ENCODE data around the gene USP30. TPM values are rescaled to one million over a fixed set of nuclear protein-coding genes. Genes with fewer than 3 reads are reported as not detected.
A peak's percentile ranks its signal among the peaks of the same experiment; 100 is the strongest.

The USP30 gene
- total RNA-seq (2013; cell fraction: nucleolus; rRNA removed) = 15.6 and 18.6 TPM in 2 replicates
- total RNA-seq (2014; rRNA removed) (4.5 and 5.5 TPM in 2 replicates), total RNA-seq (2014; rRNA removed; fragmentation: Illumina TruSeq; extraction: Trizol) (2.8 and 3.4 TPM in 2 replicates), total RNA-seq (2021) (6.6 and 7.2 TPM in 2 replicates), polyA plus RNA-seq (2011; rRNA removed) (15.5 and 16.2 TPM in 2 replicates), polyA plus RNA-seq (2014; fragmentation: Illumina TruSeq; extraction: Trizol) (6.3 and 7.4 TPM in 2 replicates), polyA plus RNA-seq (2014; fragmentation: Nextera tagmentation; extraction: Ambion mirVana) (1 to 10 TPM; 2.1 to 3.0 TPM), polyA plus RNA-seq (2014; rRNA removed) (6.0 and 7.2 TPM in 2 replicates), polyA plus RNA-seq (2016; fragmentation: Nextera tagmentation; extraction: Ambion mirVana) (1 to 10 TPM; 6.5 to 7.7 TPM), polyA minus RNA-seq (2011; rRNA and poly(A)+ RNA removed) (26.6 and 28.8 TPM in 2 replicates), Bru-seq, nascent RNA (percentile 57 among the genes with signal in this experiment), BruChase-seq, experiment 1, labeled RNA remaining after a 6-hour chase (percentile 56 among the genes with signal in this experiment), BruChase-seq, experiment 2, labeled RNA remaining after a 2-hour chase (percentile 58 among the genes with signal in this experiment)
- polyA plus RNA-seq (2011; ENCODE audit: low read depth) = 3.9 TPM
- polyA plus RNA-seq (2011; cell fraction: cytosol; rRNA removed) = 14.7 and 15.1 TPM in 2 replicates
- 16.3 and 24.8 TPM in 2 replicates for polyA plus RNA-seq (2011; cell fraction: nucleus; rRNA removed)
- polyA plus RNA-seq (2012) = 4.6 and 4.7 TPM in 2 replicates
- polyA minus RNA-seq (2011; cell fraction: cytosol; rRNA and poly(A)+ RNA removed) = 6.3 and 12.2 TPM in 2 replicates
- polyA minus RNA-seq (2011; cell fraction: nucleus; rRNA and poly(A)+ RNA removed) = 4.4 and 7.0 TPM in 2 replicates
- long read RNA-seq, experiment 1, partial matches to known transcripts = 1 of 4 reads
- long read RNA-seq, experiment 1, other reads (novel, unspliced or antisense) = 2 of 4 reads
- long read RNA-seq, experiment 2, partial matches to known transcripts = 3 of 4 reads
- long read RNA-seq, experiment 2, other reads (novel, unspliced or antisense) = 0 of 4 reads

GRCh38 chr12:109052414-109053323 is at the start of gene USP30:
TSS of gene USP30 (plus strand) at chr12:109052576. CDS start at chr12:109052679, 103 bp downstream.
- Histone ChIP-seq H3K4me2 (ENCODE audit: control insufficient read depth, insufficient read depth) (peak within 1 kb of the TSS; percentile 94), H3K9ac (ENCODE audit: control insufficient read depth, insufficient read depth, low read length) (peak within 1 kb of the TSS; percentile 72), H3K27ac (ENCODE audit: control insufficient read depth, insufficient read depth) (peak within 1 kb of the TSS; percentile 89), H3K9me3 (replicated peaks; ENCODE audit: control insufficient read depth, insufficient read depth, low read length) (no peaks in the 10 kb centered on the region), H2AFZ (ENCODE audit: control insufficient read depth, low read depth, low read length) (peak within 1 kb of the TSS; percentile 83), H4K20me1 (ENCODE audit: control insufficient read depth, insufficient read depth) (no peaks in the 10 kb centered on the region), H3K4me1 (ENCODE audit: control insufficient read depth, insufficient read depth, low read length) (peaks cover 8% of the 10 kb centered on the region; the same call in 1 of the 2 replicates), H3K79me2 (ENCODE audit: control insufficient read depth, insufficient read depth, low read length) (peaks cover 14% of the 10 kb centered on the region), H3K4me3 (peak within 1 kb of the TSS; percentile 83), H3K27me3 (replicated peaks in 1 of 2; ENCODE audit: control insufficient read depth in 2 of 2, insufficient read depth in 2 of 2, low read length in 1 of 2) (no peaks in the 10 kb centered on the region), H3K36me3 (ENCODE audit: control insufficient read depth in 2 of 2, insufficient read depth in 2 of 2, low read length in 1 of 2) (no peaks in the 10 kb centered on the region)
- peak; percentile 38 for FAIRE-seq
- CTCF ChIA-PET = interaction anchor here (4.0 kb wide), 1 partner anchor 40 kb away, joined by 33 read pairs; the partner anchor contains the start of gene ALKBH2
- intact Hi-C loops (cut with micrococcal nuclease; ENCODE audit: unreplicated experiment) (no loop called here), in situ Hi-C loops (cut with MboI) (no loop called here)
- ATAC-seq = peak; percentile 84
- SMC1A ChIA-PET (ENCODE audit: uncharacterized antibody, unreplicated experiment) = interaction anchor here (0.8 to 2.1 kb wide), 4 partner anchors 9 to 388 kb away, joined by 3 to 5 read pairs (median 3); no protein-coding TSS in a partner anchor
- peak; percentile 45 for DNase-seq (ENCODE audit: low read depth, low spot score)
- 2% methylated on average over 51 of the region's 61 CpGs for WGBS (ENCODE audit: insufficient coverage, insufficient replicate concordance, low lambda C conversion rate, missing lambda C conversion rate)
- BruUV-seq (replicated peaks) = no TSS peak
- POLR2A ChIA-PET = interaction anchor here (0.6 to 1.5 kb wide), 2 partner anchors 195 to 388 kb away, joined by 3 to 4 read pairs; partner anchors contain the start of gene SSH1
- RAD21 ChIA-PET (ENCODE audit: unreplicated experiment) = interaction anchor here (0.7 to 1.3 kb wide), 2 partner anchors 17 to 195 kb away, joined by 3 read pairs; partner anchors contain the start of gene SSH1
- TF ChIP-seq ZNF274 (IDR thresholded peaks at IDR 0.05; ENCODE audit: insufficient read depth, insufficient read length) (no peak), SMC3 (IDR thresholded peaks at IDR 0.05; ENCODE audit: borderline replicate concordance, low read length) (no peak), PAX5 (IDR thresholded peaks at IDR 0.05; ENCODE audit: borderline replicate concordance, low read depth, low read length) (peak; percentile 44; the same call in 1 of the 2 replicates), RCOR1 (conservative IDR thresholded peaks at IDR 0.05; ENCODE audit: low read depth, low read length) (0 out of 2 replicates have a peak, but pooled peaks have one; percentile 22), CHD1 (IDR thresholded peaks at IDR 0.05; ENCODE audit: low read depth, low read length) (no peak), MEF2A (IDR thresholded peaks at IDR 0.05; ENCODE audit: insufficient read depth, low read depth, low read length) (peak; percentile 88), RB1 (IDR thresholded peaks at IDR 0.05; ENCODE audit: borderline replicate concordance) (peak; percentile 97; the same call in 1 of the 2 replicates), E4F1 (IDR thresholded peaks at IDR 0.05; ENCODE audit: borderline replicate concordance, partially characterized antibody) (peak; percentile 63), JUND (IDR thresholded peaks at IDR 0.05; ENCODE audit: low read depth, low read length) (no peak), NR2C2 (IDR thresholded peaks at IDR 0.05; ENCODE audit: borderline replicate concordance, control insufficient read depth, insufficient read length, low read depth) (no peak), TCF3 (IDR thresholded peaks at IDR 0.05; ENCODE audit: borderline replicate concordance, insufficient read depth, low read depth, low read length) (peak; percentile 74; the same call in 1 of the 2 replicates)
- TF ChIP-seq, protein P1, sequence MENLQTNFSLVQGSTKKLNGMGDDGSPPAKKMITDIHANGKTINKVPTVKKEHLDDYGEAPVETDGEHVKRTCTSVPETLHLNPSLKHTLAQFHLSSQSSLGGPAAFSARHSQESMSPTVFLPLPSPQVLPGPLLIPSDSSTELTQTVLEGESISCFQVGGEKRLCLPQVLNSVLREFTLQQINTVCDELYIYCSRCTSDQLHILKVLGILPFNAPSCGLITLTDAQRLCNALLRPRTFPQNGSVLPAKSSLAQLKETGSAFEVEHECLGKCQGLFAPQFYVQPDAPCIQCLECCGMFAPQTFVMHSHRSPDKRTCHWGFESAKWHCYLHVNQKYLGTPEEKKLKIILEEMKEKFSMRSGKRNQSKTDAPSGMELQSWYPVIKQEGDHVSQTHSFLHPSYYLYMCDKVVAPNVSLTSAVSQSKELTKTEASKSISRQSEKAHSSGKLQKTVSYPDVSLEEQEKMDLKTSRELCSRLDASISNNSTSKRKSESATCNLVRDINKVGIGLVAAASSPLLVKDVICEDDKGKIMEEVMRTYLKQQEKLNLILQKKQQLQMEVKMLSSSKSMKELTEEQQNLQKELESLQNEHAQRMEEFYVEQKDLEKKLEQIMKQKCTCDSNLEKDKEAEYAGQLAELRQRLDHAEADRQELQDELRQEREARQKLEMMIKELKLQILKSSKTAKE (IDR thresholded peaks at IDR 0.05; ENCODE audit: low read depth, poor library complexity, severe bottlenecking) = no peak

All from GM12878 (cell line).